ENCODE results near the gene NFASC. TPM values are rescaled to one million over a fixed set of nuclear protein-coding genes. Genes with fewer than 3 reads are reported as not detected.

Gene NFASC
- total and polyA plus RNA-seq, 8 donors: 3.3 to 12.7 (median 6.7) TPM

- Histone ChIP-seq H3K4me3 (no peak overlapping the region), H3K9me3 (no peaks in the 10 kb centered on the region), H3K36me3 (no peaks in the 10 kb centered on the region), H3K27me3 (no peaks in the 10 kb centered on the region), H3K27ac (no peak overlapping the region), H3K4me1 (no peaks in the 10 kb centered on the region)
- DNase-seq (no peak), FAIRE-seq (no peak), ATAC-seq (no peak)
- WGBS, 2 donors: 37 to 39% methylated on average over 4 of the region's 4 CpGs
- intact Hi-C loops (cut with DNase I): no loop called here
- no peak for TF ChIP-seq CTCF (IDR thresholded peaks at IDR 0.05)
Measured at GRCh38 chr1:205041001-205041715, 170.5 kb downstream of the NFASC start.

DNA sequence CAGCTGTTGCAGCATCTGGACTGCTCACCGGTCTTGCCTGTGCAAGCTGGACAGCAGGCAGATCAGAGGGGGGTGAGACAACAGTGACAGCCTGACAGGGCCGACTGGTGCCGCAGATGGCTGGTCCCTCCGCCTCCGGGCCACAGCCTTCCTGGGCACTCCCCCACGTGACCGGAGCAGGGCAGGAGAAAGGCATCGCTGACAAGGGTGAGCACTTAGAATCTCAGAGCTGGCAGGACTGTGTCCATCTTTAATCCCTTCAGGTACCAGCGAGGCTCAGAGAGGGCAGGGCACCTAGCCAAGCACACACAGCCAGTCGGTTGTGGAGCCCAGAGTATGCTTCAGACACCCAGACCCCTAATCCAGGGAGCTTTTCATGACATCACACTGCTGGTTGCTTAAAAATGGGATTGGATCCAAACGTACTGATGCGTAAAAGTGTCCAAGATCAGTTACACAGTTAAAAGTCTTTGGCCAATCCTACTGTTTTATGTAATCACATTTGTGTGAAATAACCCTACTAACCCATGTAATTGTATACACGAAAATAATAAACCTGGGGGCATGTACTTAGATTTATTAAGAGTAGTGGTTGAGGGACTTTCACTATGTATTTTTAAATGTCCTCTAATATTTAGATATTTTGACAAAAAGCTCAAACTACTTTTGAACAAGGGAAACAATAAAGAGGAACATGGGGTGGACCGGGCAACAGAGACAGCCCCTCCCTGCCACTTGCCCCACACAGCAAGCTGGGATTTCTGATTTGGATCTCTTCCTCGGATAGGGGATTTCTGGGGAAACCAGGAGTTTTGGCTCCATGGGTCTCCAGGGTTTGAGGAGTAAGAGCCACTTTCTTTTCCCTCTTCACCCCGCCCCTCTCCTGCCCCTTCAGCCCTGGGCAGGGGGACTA, 171.6 kb downstream of the NFASC start:
- WGBS, 2 donors: 50 to 55% methylated on average over 16 of the region's 16 CpGs
- no peak for FAIRE-seq
- no peak for DNase-seq
- no peak overlapping the region for H3K27ac ChIP-seq
- TF ChIP-seq CTCF (IDR thresholded peaks at IDR 0.05): no peak
- H3K4me3 ChIP-seq: no peak overlapping the region
- no peaks in the 10 kb centered on the region for H3K36me3 ChIP-seq
- no peaks in the 10 kb centered on the region for H3K9me3 ChIP-seq
- intact Hi-C loops (cut with DNase I): no loop called here
- no peaks in the 10 kb centered on the region for H3K27me3 ChIP-seq
- H3K4me1 ChIP-seq: no peaks in the 10 kb centered on the region
- no peak for ATAC-seq

- H3K36me3 ChIP-seq: no peaks in the 10 kb centered on the region
- TF ChIP-seq CTCF (IDR thresholded peaks at IDR 0.05): no peak
- H3K9me3 ChIP-seq: no peaks in the 10 kb centered on the region
- no peak within 1 kb of the TSS for H3K27ac ChIP-seq
- H3K27me3 ChIP-seq: no peaks in the 10 kb centered on the region
- H3K4me3 ChIP-seq: no peak within 1 kb of the TSS
- no peak for ATAC-seq
- no peak for DNase-seq
- intact Hi-C loops (cut with DNase I): no loop called here
- 11 to 14% methylated on average over 51 to 53 of the region's 53 CpGs for WGBS, 2 donors
- no peaks in the 10 kb centered on the region for H3K4me1 ChIP-seq
- no peak for FAIRE-seq
Measured at GRCh38 chr1:205042911-205043806, 172.5 kb downstream of the NFASC start, which contains the start of gene CNTN2. TSS of gene CNTN2 (plus strand) at chr1:205043212. CDS start at chr1:205053186, 9,974 bp downstream.

DNA sequence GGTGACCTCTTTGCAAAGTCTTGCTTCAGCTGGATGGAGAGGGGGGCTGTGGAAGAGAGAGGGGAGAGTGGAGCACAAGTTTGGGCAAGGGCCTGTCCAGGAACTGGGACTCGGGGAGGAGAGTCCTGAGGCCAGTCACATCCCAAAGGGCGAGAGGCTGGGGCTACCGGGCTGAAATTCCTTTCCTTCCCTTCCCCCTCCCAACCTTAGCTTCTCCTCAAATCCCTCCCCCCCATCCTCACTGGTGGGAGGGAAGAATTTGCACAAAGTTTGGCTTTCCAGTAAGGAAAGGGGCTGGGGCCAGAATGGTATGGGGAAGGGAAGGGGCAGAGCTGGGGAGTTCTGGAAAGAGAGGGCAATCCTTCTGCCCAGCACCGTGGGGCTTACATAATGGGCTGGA, 173.2 kb downstream of the NFASC start:
- FAIRE-seq: no peak
- ATAC-seq: no peak
- TF ChIP-seq CTCF (IDR thresholded peaks at IDR 0.05): no peak
- Histone ChIP-seq H3K36me3 (no peaks in the 10 kb centered on the region), H3K4me3 (no peak overlapping the region), H3K27ac (no peak overlapping the region), H3K9me3 (no peaks in the 10 kb centered on the region), H3K4me1 (no peaks in the 10 kb centered on the region), H3K27me3 (no peaks in the 10 kb centered on the region)
- intact Hi-C loops (cut with DNase I): no loop called here
- 17 to 33% methylated on average over 4 of the region's 4 CpGs for WGBS, 2 donors
- peak in 1 of 6 donors; percentile 9 for DNase-seq

Data from pancreas (tissue), 10 donors.